BLaER1 treated with 17β-estradiol and CSF1 and Interleukin-3, amounts not matched to agents 10 nM and 100 nM (cell line): ENCODE results near the gene TRAK2.

Experiments
- H3K27ac ChIP-seq, 11 experiments: shearing (Covaris generic); formaldehyde crosslinking; 2 replicates each; pipeline ENCODE4 v1.8.1; 2022
- H3K27me3 ChIP-seq, 11 experiments: shearing (Covaris generic); formaldehyde crosslinking; 2 replicates each; pipeline ENCODE4 v1.8.1; 2022
- H3K36me3 ChIP-seq, 11 experiments: shearing (Covaris generic); formaldehyde crosslinking; 2 replicates each; pipeline ENCODE4 v1.8.1; 2022
- H3K4me1 ChIP-seq, 10 experiments: shearing (Covaris generic); formaldehyde crosslinking; 2 replicates each; pipeline ENCODE4 v1.8.1; 2022
- H3K4me2 ChIP-seq, 11 experiments: shearing (Covaris generic); formaldehyde crosslinking; 2 replicates each; pipeline ENCODE4 v1.8.1; 2022
- H3K4me3 ChIP-seq, 10 experiments: shearing (Covaris generic); formaldehyde crosslinking; 2 replicates each; pipeline ENCODE4 v1.8.1; 2022
- H3K9ac ChIP-seq, 11 experiments: shearing (Covaris generic); formaldehyde crosslinking; 2 replicates each; pipeline ENCODE4 v1.8.1; 2022
- H3K9me3 ChIP-seq, 11 experiments: shearing (Covaris generic); formaldehyde crosslinking; replicated peaks in 1 of 11; 2 replicates each; pipeline ENCODE4 v1.8.1; 2022
- H4K20me1 ChIP-seq, 11 experiments: shearing (Covaris generic); formaldehyde crosslinking; 2 replicates each; pipeline ENCODE4 v1.8.1; 2022
- Cebpa-rat ChIP-seq, 11 experiments: shearing (Covaris generic); IDR thresholded peaks; 2 replicates each; pipeline ENCODE4 v1.8.1; 2022

TRAK2 gene

DNA sequence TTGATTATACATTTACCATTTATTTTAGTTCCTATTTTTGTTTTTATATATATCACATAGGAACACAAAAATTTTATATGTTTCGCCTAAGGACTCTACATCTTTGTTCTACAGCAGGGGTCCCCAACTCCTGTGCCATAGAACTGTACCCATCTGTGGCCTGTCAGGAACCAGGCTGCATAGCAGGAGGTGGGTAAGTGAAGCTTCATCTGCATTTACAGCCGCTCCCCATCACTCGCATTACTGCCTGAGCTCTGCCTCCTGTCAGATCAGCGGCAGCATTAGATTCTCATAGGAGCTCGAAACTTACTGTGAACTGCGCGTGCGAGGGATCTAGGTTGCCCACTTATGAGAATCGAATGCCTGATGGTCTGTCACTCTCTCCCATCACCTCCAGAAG is 25.3 kb downstream of the TRAK2 start:
- H3K4me2 ChIP-seq, result no peak overlapping the region
- peaks cover 0 to 6% (median 0%) of the 10 kb centered on the region in 10 experiments; a peak in 1 of 20 replicates for H3K4me1 ChIP-seq
- H3K4me3 ChIP-seq, result no peak overlapping the region
- H3K9ac ChIP-seq, result no peak overlapping the region
- TF ChIP-seq Cebpa-rat (IDR thresholded peaks at IDR 0.05), result no peak
- H4K20me1 ChIP-seq, result peaks cover 0 to 37% (median 0%) of the 10 kb centered on the region in 11 experiments; a peak in 4 of 22 replicates
- peaks cover 25 to 37% (median 32%) of the 10 kb centered on the region in 11 experiments for H3K9me3 ChIP-seq
- H3K27ac ChIP-seq, result no peak overlapping the region
- H3K36me3 ChIP-seq, result peaks cover 6 to 21% (median 15%) of the 10 kb centered on the region in 11 experiments; a peak in 19 of 22 replicates
- no peaks in the 10 kb centered on the region for H3K27me3 ChIP-seq

GRCh38 chr2:201420442-201421113 is 30.7 kb downstream of the TRAK2 start:
- H3K4me2 ChIP-seq, result peak overlapping the region in 2 of 11 experiments; percentile 6 to 8; a peak in 2 of 22 replicates
- H3K9ac ChIP-seq, result no peak overlapping the region
- H3K9me3 ChIP-seq, result no peaks in the 10 kb centered on the region; a peak in 2 of 22 replicates
- H3K4me1 ChIP-seq, result peaks cover 0 to 18% (median 8%) of the 10 kb centered on the region in 10 experiments; a peak in 18 of 20 replicates
- no peak overlapping the region for H3K4me3 ChIP-seq
- TF ChIP-seq Cebpa-rat (IDR thresholded peaks at IDR 0.05), result no peak
- no peak overlapping the region for H3K27ac ChIP-seq
- H3K36me3 ChIP-seq, result peaks cover 0 to 39% (median 10%) of the 10 kb centered on the region in 11 experiments; a peak in 10 of 22 replicates
- H4K20me1 ChIP-seq, result peaks cover 0 to 52% (median 0%) of the 10 kb centered on the region in 11 experiments; a peak in 4 of 22 replicates
- no peaks in the 10 kb centered on the region for H3K27me3 ChIP-seq

- Histone ChIP-seq H3K4me2 (peak overlapping the region in 2 of 11 experiments; percentile 6 to 8; a peak in 2 of 22 replicates), H3K27ac (no peak overlapping the region)
Measured at GRCh38 chr2:201419986-201420385, 31.3 kb downstream of the TRAK2 start.

DNA sequence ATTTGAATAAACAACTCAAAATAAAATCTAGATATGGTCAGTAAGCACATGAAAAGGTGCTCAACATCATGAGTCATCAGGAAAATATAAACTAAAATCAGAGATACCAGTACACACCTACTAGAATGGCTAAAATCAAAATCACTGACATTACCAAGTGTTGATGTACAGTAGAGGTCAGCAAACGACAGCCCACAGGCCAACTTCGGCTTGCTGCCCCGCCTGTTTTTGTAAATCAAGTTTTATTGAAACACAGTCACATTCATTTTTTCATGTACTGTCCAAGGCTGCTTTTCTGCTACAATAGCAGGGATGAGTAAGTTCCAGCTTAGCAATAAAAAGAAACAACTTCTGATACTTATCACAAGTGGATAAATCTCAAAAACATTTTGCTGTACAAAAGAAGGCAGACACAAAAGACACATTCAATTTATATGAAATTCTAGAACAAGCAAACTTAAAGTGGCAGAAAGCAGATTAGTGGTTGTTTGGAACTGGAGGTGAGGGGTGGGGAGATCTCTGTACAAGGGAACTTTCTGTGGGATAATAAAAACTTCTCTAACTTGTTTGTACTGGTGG is 32.1 kb downstream of the TRAK2 start:
- H4K20me1 ChIP-seq, result peaks cover 0 to 54% (median 0%) of the 10 kb centered on the region in 11 experiments; a peak in 3 of 22 replicates
- H3K9ac ChIP-seq, result no peak overlapping the region
- H3K9me3 ChIP-seq, result no peaks in the 10 kb centered on the region; a peak in 2 of 22 replicates
- no peak overlapping the region for H3K27ac ChIP-seq
- TF ChIP-seq Cebpa-rat (IDR thresholded peaks at IDR 0.05), result no peak
- H3K36me3 ChIP-seq, result peaks cover 0 to 39% (median 10%) of the 10 kb centered on the region in 11 experiments; a peak in 10 of 22 replicates
- H3K4me1 ChIP-seq, result peaks cover 12 to 32% (median 22%) of the 10 kb centered on the region in 10 experiments
- no peaks in the 10 kb centered on the region for H3K27me3 ChIP-seq
- H3K4me2 ChIP-seq, result no peak overlapping the region
- no peak overlapping the region for H3K4me3 ChIP-seq

More at GRCh38 chr2:201419986-201420385, 31.3 kb downstream of the TRAK2 start:
- no peak overlapping the region for H3K9ac ChIP-seq
- no peak for TF ChIP-seq Cebpa-rat (IDR thresholded peaks at IDR 0.05)
- peaks cover 0 to 39% (median 10%) of the 10 kb centered on the region in 11 experiments; a peak in 10 of 22 replicates for H3K36me3 ChIP-seq
- H3K4me3 ChIP-seq, result no peak overlapping the region
- H3K4me1 ChIP-seq, result peaks cover 3 to 24% (median 14%) of the 10 kb centered on the region in 10 experiments
- H4K20me1 ChIP-seq, result peaks cover 0 to 53% (median 0%) of the 10 kb centered on the region in 11 experiments; a peak in 3 of 22 replicates
- H3K27me3 ChIP-seq, result no peaks in the 10 kb centered on the region
- no peaks in the 10 kb centered on the region; a peak in 2 of 22 replicates for H3K9me3 ChIP-seq

GRCh38 chr2:201415149-201415548 is 36.1 kb downstream of the TRAK2 start:
- peaks cover 29 to 59% (median 44%) of the 10 kb centered on the region in 10 experiments for H3K4me1 ChIP-seq
- peak overlapping the region; percentile 45 to 91 (median 76); a peak in 19 of 22 replicates for H3K4me2 ChIP-seq
- H3K9me3 ChIP-seq, result peaks cover 6 to 21% (median 18%) of the 10 kb centered on the region in 11 experiments; a peak in 19 of 22 replicates
- peaks cover 0 to 23% (median 0%) of the 10 kb centered on the region in 11 experiments; a peak in 3 of 22 replicates for H4K20me1 ChIP-seq
- TF ChIP-seq Cebpa-rat (IDR thresholded peaks at IDR 0.05), result no peak
- H3K36me3 ChIP-seq, result peaks cover 9 to 56% (median 21%) of the 10 kb centered on the region in 11 experiments; a peak in 19 of 22 replicates
- H3K27ac ChIP-seq, result peak overlapping the region in 2 of 11 experiments; percentile 57 to 65; a peak in 2 of 22 replicates
- no peaks in the 10 kb centered on the region for H3K27me3 ChIP-seq
- no peak overlapping the region for H3K4me3 ChIP-seq
- H3K9ac ChIP-seq, result no peak overlapping the region

- peak overlapping the region; percentile 58 to 91 (median 76) for H3K4me2 ChIP-seq
- peak overlapping the region in 5 of 10 experiments; percentile 2 to 44 (median 27); a peak in 7 of 20 replicates for H3K4me3 ChIP-seq
Measured at GRCh38 chr2:201414099-201415023, 36.9 kb downstream of the TRAK2 start.

GRCh38 chr2:201413552-201413951 is 37.7 kb downstream of the TRAK2 start:
- Histone ChIP-seq H4K20me1 (peaks cover 0 to 22% (median 0%) of the 10 kb centered on the region in 11 experiments; a peak in 3 of 22 replicates), H3K9me3 (peaks cover 10 to 27% (median 22%) of the 10 kb centered on the region in 11 experiments; a peak in 19 of 22 replicates), H3K9ac (peak overlapping the region in 3 of 11 experiments; percentile 44 to 55 (median 54); a peak in 4 of 22 replicates), H3K27me3 (no peaks in the 10 kb centered on the region), H3K4me2 (peak overlapping the region; percentile 58 to 91 (median 76)), H3K36me3 (peaks cover 10 to 42% (median 19%) of the 10 kb centered on the region in 11 experiments; a peak in 18 of 22 replicates), H3K4me1 (peaks cover 29 to 54% (median 44%) of the 10 kb centered on the region in 10 experiments), H3K27ac (peak overlapping the region in 8 of 11 experiments; percentile 28 to 65 (median 48); a peak in 13 of 22 replicates), H3K4me3 (peak overlapping the region in 3 of 10 experiments; percentile 27 to 44 (median 40); a peak in 5 of 20 replicates)
- no peak for TF ChIP-seq Cebpa-rat (IDR thresholded peaks at IDR 0.05)

More at GRCh38 chr2:201414099-201415023, 36.9 kb downstream of the TRAK2 start:
- Histone ChIP-seq H4K20me1 (peaks cover 0 to 23% (median 0%) of the 10 kb centered on the region in 11 experiments; a peak in 3 of 22 replicates), H3K4me1 (peaks cover 29 to 54% (median 44%) of the 10 kb centered on the region in 10 experiments), H3K9ac (peak overlapping the region in 5 of 11 experiments; percentile 12 to 55 (median 44); a peak in 8 of 22 replicates), H3K27me3 (no peaks in the 10 kb centered on the region), H3K27ac (peak overlapping the region in 9 of 11 experiments; percentile 11 to 65 (median 45); a peak in 14 of 22 replicates), H3K36me3 (peaks cover 10 to 50% (median 20%) of the 10 kb centered on the region in 11 experiments; a peak in 18 of 22 replicates), H3K9me3 (peaks cover 10 to 27% (median 22%) of the 10 kb centered on the region in 11 experiments; a peak in 19 of 22 replicates)
- no peak for TF ChIP-seq Cebpa-rat (IDR thresholded peaks at IDR 0.05)
